WERI-Rb-1 (cell line): ENCODE measurements around the gene PLPPR3.

Source experiments
- DNase-seq: peaks from one replicate; pipeline ENCODE4 v3.0.0-alpha.2; 2020
- H3K27ac ChIP-seq: fragments of 250-450 bp; sonication (Bioruptor Pico); 2 replicates; pipeline ENCODE4 v1.5.1; 2020; ENCODE audit warnings: mild to moderate bottlenecking, moderate library complexity
- H3K27me3 ChIP-seq: fragments of 250-450 bp; sonication (Bioruptor Pico); 2 replicates; pipeline ENCODE4 v1.5.1; 2021; ENCODE audit warnings: mild to moderate bottlenecking, low read depth, moderate library complexity; ENCODE audit not compliant: insufficient read depth, severe bottlenecking
- H3K36me3 ChIP-seq: fragments of 250-450 bp; sonication (Bioruptor Pico); 2 replicates; pipeline ENCODE4 v1.5.1; 2020; ENCODE audit warnings: mild to moderate bottlenecking, moderate library complexity
- H3K4me3 ChIP-seq: 2 replicates; pipeline ENCODE4 v1.5.1; 2011; ENCODE audit warnings: low read depth, mild to moderate bottlenecking, control low read depth, low read length
- H3K9me3 ChIP-seq: fragments of 250-450 bp; sonication (Bioruptor Pico); 2 replicates; pipeline ENCODE4 v1.5.1; 2021; ENCODE audit warnings: mild to moderate bottlenecking, moderate library complexity; ENCODE audit not compliant: severe bottlenecking
- TF ChIP-seq, protein P1 (sequence below): IDR thresholded peaks from 2 replicates; pipeline ENCODE4 v1.5.1; 2011; ENCODE audit warnings: low read depth, mild to moderate bottlenecking, control low read depth, inconsistent platforms, low read length

The PLPPR3 gene

DNA sequence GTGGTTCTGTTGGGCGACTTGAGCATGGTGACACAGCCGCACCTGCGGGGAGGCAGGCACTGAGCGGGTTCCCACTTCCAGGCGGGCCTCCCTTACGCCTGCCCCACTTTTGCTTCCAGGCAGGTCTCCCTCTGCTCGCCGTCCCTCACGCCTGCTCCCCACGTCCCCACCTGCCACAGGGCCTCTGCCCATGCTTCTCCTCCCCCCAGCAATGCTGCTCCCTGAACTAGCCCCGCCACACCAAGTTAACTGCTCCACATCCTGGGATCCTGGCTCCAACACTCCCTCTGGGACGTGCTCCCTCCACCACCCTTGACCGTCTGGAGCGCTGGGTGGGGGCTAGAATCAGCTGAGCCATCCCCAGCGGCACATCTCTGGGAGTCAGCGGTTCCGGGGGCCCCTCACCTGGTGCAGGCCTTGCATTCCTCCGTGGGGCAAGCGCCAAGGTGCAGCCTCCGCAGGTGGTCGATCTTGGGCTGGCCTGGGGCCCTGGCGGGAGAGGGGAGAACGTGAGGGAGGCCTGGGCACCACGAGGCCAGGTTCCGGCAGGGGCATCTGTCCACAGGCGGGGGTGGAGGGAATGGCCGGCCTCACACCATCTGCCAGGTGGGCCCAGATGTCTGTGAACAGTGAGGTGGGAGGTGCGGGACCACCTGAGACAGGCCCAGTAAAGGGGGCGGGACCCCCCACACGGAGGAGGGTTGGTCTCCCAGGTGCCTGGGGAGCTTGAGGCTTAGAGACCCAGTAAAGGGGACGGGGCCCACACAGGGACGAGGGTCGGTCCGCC, 46.9 kb upstream of the PLPPR3 start:
- no peak overlapping the region for H3K4me3 ChIP-seq
- TF ChIP-seq, protein P1, sequence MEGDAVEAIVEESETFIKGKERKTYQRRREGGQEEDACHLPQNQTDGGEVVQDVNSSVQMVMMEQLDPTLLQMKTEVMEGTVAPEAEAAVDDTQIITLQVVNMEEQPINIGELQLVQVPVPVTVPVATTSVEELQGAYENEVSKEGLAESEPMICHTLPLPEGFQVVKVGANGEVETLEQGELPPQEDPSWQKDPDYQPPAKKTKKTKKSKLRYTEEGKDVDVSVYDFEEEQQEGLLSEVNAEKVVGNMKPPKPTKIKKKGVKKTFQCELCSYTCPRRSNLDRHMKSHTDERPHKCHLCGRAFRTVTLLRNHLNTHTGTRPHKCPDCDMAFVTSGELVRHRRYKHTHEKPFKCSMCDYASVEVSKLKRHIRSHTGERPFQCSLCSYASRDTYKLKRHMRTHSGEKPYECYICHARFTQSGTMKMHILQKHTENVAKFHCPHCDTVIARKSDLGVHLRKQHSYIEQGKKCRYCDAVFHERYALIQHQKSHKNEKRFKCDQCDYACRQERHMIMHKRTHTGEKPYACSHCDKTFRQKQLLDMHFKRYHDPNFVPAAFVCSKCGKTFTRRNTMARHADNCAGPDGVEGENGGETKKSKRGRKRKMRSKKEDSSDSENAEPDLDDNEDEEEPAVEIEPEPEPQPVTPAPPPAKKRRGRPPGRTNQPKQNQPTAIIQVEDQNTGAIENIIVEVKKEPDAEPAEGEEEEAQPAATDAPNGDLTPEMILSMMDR, result no peak
- DNase-seq, result no peak
- H3K27me3 ChIP-seq, result no peaks in the 10 kb centered on the region
- no peaks in the 10 kb centered on the region for H3K9me3 ChIP-seq
- no peak overlapping the region for H3K27ac ChIP-seq
- H3K36me3 ChIP-seq, result peaks cover 51% of the 10 kb centered on the region

GRCh38 chr19:867855-868457, 46.2 kb upstream of the PLPPR3 start:
- no peak overlapping the region for H3K27ac ChIP-seq
- no peak overlapping the region for H3K4me3 ChIP-seq
- no peak for DNase-seq
- no peaks in the 10 kb centered on the region for H3K27me3 ChIP-seq
- no peaks in the 10 kb centered on the region for H3K9me3 ChIP-seq
- H3K36me3 ChIP-seq, result peaks cover 47% of the 10 kb centered on the region
- TF ChIP-seq, protein P1, result no peak

DNA sequence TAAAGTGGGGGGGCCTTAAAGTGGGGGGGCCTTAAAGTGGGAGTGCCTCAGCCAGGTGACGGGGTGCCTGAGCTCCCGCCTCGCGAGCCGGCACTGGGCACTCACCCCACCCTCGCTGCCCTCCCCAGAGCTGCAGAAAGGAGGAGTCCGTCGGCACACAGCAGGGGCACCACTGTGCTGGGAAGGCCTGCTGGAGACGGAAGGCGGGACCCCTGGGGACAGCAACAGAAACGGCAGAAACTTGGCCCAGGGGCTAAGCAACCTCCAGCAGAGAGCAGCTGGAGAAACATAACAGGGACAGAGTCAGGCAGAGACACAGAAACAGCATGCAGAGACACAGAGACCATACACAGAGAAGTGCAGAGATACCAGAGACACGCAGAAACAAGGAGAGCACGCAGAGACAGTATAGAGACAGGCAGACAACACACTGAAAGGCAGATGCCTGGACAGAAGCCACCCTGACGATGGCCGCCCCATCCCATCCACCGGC, 45.6 kb upstream of the PLPPR3 start:
- Histone ChIP-seq H3K27me3 (no peaks in the 10 kb centered on the region), H3K27ac (no peak overlapping the region), H3K9me3 (no peaks in the 10 kb centered on the region), H3K36me3 (peaks cover 47% of the 10 kb centered on the region), H3K4me3 (no peak overlapping the region)
- DNase-seq, result no peak
- TF ChIP-seq, protein P1, result no peak

- H3K27me3 ChIP-seq, result no peaks in the 10 kb centered on the region
- TF ChIP-seq, protein P1, result no peak
- peaks cover 42% of the 10 kb centered on the region for H3K36me3 ChIP-seq
- no peak overlapping the region for H3K4me3 ChIP-seq
- H3K9me3 ChIP-seq, result no peaks in the 10 kb centered on the region
- no peak for DNase-seq
- H3K27ac ChIP-seq, result no peak overlapping the region
Observed at GRCh38 chr19:866769-867300, 45.1 kb upstream of the PLPPR3 start.

- H3K36me3 ChIP-seq, result peaks cover 17% of the 10 kb centered on the region
- no peak overlapping the region for H3K27ac ChIP-seq
- no peaks in the 10 kb centered on the region for H3K27me3 ChIP-seq
- TF ChIP-seq, protein P1, result no peak
- DNase-seq, result no peak
- no peak overlapping the region for H3K4me3 ChIP-seq
- H3K9me3 ChIP-seq, result no peaks in the 10 kb centered on the region
Observed at GRCh38 chr19:863315-863620, 41.5 kb upstream of the PLPPR3 start.
